Right lobe of liver (tissue), 4 donors: ENCODE results near the gene NUB1.
A peak's percentile ranks its signal among the peaks of the same experiment; 100 is the strongest.

Experiments used
- CTCF ChIP-seq, 4 donors: fragments of 200-600 bp in 3 of 4; fragments of 450-650 bp in 1 of 4; IDR thresholded peaks; one replicate each; pipeline versions ENCODE4 v1.5.1 to v1.8.0; 2016 to 2022; ENCODE audit warnings: antibody characterized with exemption in 4 of 4, mild to moderate bottlenecking in 2 of 4
- POLR2A ChIP-seq: fragments of 450-650 bp; IDR thresholded peaks from one replicate; pipeline ENCODE4 v1.6.1; 2017; ENCODE audit warnings: antibody characterized with exemption, mild to moderate bottlenecking
- donor health status: DM: no; HTN: no; CAD: no.
- donor health status: DM: no; HTN: no; CAD: no.
- donor health status: DM: no; HTN: yes; CAD: no.

GRCh38 chr7:151341357-151342101, at the start of gene NUB1:
- TF ChIP-seq CTCF (IDR thresholded peaks at IDR 0.05) = no peak
- peak; percentile 78 for TF ChIP-seq POLR2A
